Stimulated activated CD4-positive, alpha-beta T cell treated with anti-CD3 and anti-CD28 coated beads, Interleukin-4, amount 100 ng/mL, for 24 hours (primary cell): ENCODE results near the gene RAD51C.
"Not testable (repeated sequence)": the region's sequence is repeated elsewhere in the genome, so short reads cannot be mapped to it uniquely, and the experiment has no call there.

ENCODE experiments used
- DNase-seq: peaks from one replicate; pipeline ENCODE4 v3.0.0-alpha.2; 2020

RAD51C gene

GRCh38 chr17:58684462-58684861, 7.9 kb upstream of the RAD51C start:
- not testable (repeated sequence) for DNase-seq

DNA sequence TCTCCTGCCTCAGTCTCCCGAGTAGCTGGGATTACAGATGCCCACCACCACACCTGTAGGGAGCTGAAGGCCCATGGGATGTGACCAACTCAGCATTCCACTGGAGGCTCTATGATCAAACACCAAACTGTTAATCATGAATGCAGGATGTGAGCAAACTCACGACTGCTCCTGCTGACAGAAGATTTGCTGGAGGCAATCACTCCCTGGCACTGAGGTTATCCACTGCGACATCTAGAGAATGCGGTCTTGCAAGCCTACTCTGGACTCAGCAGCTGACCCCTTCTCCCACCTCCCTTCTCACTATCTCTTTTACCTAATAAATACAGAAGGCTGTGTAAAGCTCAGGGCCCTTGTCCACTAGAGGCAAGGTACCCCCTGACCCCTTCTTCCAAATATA, 5.4 kb upstream of the RAD51C start:
- no peak for DNase-seq

DNA sequence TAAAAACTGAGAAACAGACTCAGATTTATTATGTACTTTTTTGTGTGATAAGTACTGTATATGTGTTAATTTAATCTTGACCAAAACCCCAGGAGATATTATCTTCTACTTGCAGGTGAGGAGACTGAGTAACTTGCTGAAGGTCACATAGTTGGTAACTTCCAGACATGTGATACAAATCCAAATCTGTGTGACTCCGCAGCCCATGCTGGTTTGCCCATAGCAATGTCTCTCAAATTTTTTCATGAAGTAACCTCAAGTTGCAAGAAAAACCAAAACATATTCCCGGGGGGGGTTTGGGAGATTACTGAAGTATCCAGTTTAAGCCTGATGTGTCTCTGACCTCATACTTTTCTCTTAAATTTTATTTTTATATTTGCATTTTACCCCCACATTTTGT, 3.9 kb upstream of the RAD51C start:
- no peak for DNase-seq

DNA sequence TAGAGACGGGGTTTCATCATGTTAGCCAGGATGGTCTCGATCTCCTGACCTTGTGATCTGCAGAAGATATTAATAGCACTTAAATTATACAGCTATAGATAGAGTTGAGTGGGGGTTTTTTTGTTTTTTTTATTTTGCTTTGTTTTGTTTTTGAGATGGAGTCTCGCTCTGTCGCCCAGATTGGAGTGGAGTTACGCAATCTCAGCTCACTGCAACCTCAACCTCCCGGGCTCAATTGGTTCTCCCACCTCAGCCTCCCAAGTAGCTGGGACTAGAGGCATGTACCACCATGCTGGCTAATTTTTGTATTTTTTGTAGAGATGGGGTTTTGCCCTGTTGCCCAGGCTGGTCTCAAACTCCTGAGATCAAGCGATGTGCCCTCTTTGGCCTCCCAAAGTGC, 2.4 kb upstream of the RAD51C start:
- not testable (repeated sequence) for DNase-seq

- no peak for DNase-seq
Measured at GRCh38 chr17:58691701-58692238, 632 bp upstream of the RAD51C start, which contains the start of gene TEX14. Gene TEX14, minus strand, starts transcription at chr17:58692045. Its CDS starts 40,044 bp downstream, at chr17:58652001.

GRCh38 chr17:58693208-58693607, 806 bp downstream of the RAD51C start:
- DNase-seq = no peak

GRCh38 chr17:58693751-58694150, 1.3 kb downstream of the RAD51C start:
- DNase-seq = no peak

DNA sequence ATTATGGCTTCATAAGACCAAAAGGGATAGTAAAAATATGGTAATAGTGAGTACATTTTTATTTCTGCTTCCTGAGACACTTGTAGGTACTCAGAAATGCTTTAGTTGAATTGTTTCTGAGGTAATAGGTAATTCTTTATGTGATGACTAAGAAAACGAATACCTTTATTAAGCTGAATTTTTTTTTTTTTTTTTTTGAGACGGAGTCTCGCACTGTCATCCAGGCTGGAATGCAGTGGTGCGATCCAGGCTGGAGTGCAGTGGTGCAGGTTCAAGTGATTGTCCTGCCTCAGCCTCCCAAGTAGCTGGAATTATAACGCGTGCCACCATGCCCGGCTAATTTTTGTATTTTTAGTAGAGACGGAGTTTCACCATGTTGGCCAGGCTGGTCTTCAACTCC, 1.9 kb downstream of the RAD51C start:
- DNase-seq = no peak

DNA sequence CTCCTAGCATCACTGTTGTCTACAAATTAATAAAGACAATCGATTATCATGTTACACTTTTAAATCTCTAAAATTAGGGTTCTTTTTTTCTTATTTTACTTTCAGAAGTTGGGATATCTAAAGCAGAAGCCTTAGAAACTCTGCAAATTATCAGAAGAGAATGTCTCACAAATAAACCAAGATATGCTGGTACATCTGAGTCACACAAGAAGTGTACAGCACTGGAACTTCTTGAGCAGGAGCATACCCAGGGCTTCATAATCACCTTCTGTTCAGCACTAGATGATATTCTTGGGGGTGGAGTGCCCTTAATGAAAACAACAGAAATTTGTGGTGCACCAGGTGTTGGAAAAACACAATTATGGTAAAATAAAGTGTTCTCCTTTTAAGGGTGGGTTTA, 2.4 kb downstream of the RAD51C start:
- no peak for DNase-seq

GRCh38 chr17:58699771-58700170, 7.4 kb downstream of the RAD51C start:
- no peak for DNase-seq

DNA sequence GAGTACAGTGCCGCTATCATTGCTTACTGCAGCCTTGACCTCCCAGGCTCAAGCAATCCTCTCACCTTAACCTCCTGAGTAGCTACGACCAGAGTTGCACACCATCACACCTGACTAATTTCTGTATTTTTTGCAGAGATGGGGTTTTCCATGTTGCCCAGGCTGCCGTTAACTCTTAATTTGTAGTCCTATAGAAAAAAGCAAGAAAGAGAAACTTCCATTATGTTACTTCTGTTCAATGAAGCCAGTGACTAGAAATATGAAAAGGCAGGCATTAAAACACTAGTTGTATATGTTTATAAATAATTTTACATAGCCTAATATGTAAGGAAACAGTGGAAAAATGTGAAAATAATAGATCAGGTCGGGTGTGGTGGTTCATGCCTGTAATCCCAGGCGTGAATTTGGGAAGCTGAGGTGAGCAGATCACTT, 9.7 kb downstream of the RAD51C start:
- DNase-seq = no peak

DNA sequence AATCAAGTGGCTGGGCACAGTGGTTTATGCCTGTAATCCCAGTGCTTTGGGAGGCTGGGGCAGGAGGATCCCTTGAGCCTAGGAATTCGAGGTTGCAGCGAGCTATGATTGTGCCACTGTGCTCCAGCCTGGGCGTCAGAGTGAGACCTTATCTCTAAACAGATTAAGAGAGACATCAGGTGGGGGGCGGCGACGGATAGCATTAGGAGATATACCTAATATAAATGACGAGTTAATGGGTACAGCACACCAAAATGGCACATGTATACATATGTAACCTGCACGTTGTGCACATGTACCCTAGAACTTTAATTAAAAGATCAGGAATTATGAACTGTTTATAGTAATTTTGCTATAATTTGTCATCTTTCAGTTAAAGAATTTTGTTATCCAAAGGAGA, 10.3 kb downstream of the RAD51C start:
- DNase-seq = no peak

- no peak for DNase-seq
Measured at GRCh38 chr17:58703137-58703915, 10.9 kb downstream of the RAD51C start.

GRCh38 chr17:58703916-58704286, 11.5 kb downstream of the RAD51C start:
- DNase-seq = no peak

DNA sequence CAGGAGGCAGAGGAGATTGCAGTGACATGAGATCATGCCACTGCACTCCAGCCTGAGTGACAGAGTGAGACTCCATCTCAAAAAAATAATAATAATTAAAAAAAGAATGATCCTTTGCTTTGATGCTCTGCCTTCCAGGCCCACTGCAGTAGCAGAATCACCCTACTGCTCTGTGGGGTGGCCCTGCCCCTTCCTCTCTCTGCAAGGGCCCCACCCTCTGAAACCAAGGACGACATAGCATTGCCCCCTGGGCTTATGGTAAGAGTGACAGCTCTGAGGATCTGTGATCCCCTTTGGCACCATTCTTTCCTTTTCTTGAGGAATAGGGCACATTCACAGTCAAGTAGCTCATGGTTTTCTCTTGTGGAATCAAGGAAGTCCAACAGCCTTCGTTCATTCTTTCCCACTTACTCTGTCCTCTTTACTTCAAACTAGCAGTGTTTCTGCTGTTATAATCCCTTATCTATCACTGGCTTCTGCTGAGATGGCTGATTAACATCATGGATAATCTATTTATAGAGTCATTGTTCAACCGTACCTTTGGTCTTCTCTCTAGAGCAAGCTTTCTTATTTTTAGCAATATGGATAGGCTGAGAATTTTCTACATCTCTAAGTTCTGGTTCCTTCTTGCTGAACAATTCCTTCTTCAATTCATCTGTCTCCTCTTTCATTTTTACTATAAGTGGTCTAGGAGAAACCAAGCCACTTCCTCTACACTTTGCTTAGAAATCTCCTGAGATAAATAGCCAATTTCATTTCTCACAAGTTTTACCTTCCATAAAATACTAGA, 14.1 kb downstream of the RAD51C start:
- no peak for DNase-seq

DNA sequence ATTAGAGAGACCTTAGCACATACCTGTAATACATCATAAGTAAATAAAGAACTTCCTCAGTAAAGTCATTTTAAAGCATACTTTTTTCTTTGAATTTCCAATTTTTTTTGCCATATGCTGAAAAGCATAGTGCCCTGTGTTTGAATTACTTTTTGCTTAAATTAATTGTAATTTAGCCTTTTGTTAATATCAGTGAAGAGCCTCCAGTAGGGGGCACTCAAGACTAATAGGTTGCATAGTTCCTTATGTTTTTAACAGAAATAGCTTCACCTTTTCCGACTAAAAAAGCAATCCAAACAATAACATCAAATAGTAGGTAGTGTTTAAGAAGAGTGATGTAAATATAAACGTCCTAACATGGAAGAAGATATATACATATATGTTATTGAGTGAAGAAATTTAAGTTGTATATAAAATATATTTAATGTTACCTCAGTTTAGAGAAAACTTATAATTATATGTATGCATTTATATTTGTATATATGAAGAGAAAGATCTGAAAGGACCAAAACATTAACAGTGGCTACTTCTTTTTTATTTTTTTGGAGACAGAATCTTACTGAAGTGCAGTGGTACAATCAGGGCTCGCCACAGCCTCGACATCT, 18.6 kb downstream of the RAD51C start:
- DNase-seq = peak; percentile 58

DNA sequence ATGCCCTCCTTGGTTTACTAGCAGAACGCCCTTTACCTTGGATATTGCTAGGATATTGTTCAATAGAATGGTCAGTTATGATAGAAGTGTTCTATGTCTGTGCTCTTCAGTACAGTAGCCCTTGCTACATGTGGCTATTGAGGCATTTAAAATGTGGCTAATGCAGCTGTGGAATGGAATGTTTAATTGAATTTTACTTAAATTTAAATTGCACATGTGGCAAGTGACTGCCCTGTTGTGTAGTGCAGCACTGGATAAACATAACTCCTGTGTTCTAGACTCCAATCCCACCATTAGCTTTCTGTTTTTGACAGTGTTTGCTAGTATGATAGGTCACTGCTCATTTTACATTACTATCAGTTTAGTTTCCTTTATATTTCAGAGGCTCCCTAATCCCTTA, 29.9 kb downstream of the RAD51C start:
- DNase-seq = no peak

DNA sequence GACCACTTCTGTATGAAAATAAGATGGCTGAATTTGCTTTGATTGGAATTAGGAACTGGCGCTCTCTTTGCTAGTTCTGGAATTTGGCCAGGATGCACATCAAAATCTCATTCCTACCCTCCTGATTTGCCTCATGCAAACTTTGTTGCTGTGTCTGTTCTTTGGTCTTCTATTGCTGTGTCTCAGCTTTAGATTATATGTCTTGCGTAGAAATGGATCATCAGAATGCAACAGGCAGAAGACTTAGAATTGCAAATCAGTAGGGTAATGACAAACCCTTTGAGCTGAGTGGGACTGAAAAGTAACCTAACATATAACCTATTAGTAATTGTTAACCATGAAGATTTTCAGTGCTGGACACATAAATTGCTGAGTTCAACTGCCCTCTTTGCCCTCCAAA, 30.3 kb downstream of the RAD51C start:
- no peak for DNase-seq

GRCh38 chr17:58728798-58729197, 36.4 kb downstream of the RAD51C start:
- no peak for DNase-seq

DNA sequence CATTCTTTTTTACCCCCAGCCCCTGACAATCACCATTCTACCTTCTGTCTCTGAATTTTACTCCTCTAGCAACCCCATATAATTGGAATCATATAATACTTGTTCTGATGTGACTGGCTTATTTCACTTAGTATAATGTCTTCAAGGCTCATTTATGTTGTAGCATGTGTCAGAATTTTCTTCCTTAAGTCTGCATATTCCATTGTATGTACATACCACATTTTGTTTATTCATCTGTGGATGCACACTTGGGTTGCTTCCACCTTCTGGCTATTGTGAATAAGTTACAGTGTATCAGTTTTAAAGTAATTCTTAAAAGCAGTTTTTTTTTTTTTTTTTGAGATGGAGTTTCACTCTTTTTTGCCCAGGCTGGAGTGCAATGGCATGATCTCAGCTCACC, 38.5 kb downstream of the RAD51C start:
- DNase-seq = no peak

DNA sequence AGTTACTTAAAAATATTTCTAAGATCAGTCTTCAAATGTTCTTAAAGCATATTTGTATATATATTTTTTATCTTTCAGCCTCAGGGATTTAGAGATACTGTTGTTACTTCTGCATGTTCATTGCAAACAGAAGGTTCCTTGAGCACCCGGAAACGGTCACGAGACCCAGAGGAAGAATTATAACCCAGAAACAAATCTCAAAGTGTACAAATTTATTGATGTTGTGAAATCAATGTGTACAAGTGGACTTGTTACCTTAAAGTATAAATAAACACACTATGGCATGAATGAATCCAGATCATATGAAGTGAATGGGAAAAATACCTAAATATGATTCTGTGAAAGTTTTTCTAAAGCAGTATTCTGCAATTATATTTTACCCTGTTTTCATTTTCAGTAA, 41.6 kb downstream of the RAD51C start:
- DNase-seq = no peak

DNA sequence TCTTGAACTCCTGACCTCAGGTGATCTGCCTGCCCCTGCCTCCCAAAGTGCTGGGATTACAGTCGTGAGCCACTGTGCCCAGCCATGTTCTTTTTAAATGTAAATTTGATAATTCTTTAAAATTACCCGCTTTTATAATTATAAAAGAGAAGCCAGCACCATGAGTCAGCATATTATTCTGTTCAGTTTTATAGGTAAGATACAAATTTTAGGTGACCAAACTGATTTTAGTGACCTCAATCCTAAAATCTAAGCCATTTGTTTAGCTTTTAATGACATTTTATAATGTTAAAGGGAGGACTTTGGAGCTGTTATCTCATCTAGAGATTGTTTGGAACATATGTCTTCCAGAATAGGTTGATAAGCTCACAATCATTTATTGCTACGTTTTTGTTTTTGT, 42.4 kb downstream of the RAD51C start:
- no peak for DNase-seq

DNA sequence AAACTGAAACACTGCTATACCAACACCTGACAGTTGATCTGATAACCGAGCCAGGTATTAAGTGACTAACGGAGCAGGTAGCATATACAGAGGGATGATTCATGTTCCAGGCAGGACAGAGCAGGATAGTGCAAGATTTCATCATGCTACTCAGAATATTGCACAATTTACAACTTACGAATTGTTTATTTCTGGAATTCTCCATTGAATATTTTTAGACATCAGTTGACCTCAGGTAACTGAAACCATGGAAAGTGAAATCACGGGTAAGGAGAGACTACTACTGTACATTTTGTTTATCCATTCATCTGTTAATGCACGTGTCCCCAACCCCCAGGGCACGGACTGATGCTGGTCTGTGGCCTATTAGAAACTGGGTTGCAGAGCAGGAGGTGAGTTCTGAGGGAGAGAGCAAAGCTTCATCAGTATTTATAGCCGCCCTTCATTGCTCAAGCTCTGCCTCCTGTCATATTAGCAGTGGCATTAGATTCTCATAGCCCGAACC, 48.8 kb downstream of the RAD51C start:
- no peak for DNase-seq
